ENCODE measurements around the gene ZNF319.

The ZNF319 gene

GRCh38 chr16:58012481-58012880, 12.0 kb upstream of the ZNF319 start:
- ATAC-seq (ENCODE audit: insufficient read depth, low read depth) = no peak
- Histone ChIP-seq H3K27me3 (ENCODE audit: insufficient read depth, low read length, poor library complexity) (no peaks in the 10 kb centered on the region), H3K9me3 (ENCODE audit: insufficient read depth, low read length, severe bottlenecking) (no peaks in the 10 kb centered on the region), H3K36me3 (ENCODE audit: insufficient read depth, low read length) (peaks cover 40% of the 10 kb centered on the region), H2AFZ (ENCODE audit: low read depth, low read length) (no peak overlapping the region), H3K4me3 (ENCODE audit: low read depth in 1 of 2, low read length in 2 of 2) (no peak overlapping the region), H3K79me2 (ENCODE audit: insufficient read depth, low read length) (no peaks in the 10 kb centered on the region), H3K27ac (ENCODE audit: low read length) (no peak overlapping the region), H3K4me1 (ENCODE audit: insufficient read depth, low read length) (no peaks in the 10 kb centered on the region), H4K20me1 (ENCODE audit: insufficient read depth, low read length) (no peaks in the 10 kb centered on the region; the same call in 1 of the 2 replicates), H3K9ac (ENCODE audit: low read depth, low read length) (no peak overlapping the region), H3K4me2 (ENCODE audit: insufficient read depth, low read length) (no peak overlapping the region)
- DNase-seq = no peak
- TF ChIP-seq EZH2 (IDR thresholded peaks at IDR 0.05; ENCODE audit: borderline replicate concordance, low read depth, low read length, severe bottlenecking) = no peak
- no peak for TF ChIP-seq CTCF (IDR thresholded peaks at IDR 0.05; ENCODE audit: borderline replicate concordance, extremely low read depth, low read length, poor library complexity, severe bottlenecking)

- Histone ChIP-seq H2AFZ (ENCODE audit: low read depth, low read length) (no peak overlapping the region), H3K4me1 (ENCODE audit: insufficient read depth, low read length) (no peaks in the 10 kb centered on the region), H3K9me3 (ENCODE audit: insufficient read depth, low read length, severe bottlenecking) (no peaks in the 10 kb centered on the region), H3K27me3 (ENCODE audit: insufficient read depth, low read length, poor library complexity) (no peaks in the 10 kb centered on the region), H3K4me2 (ENCODE audit: insufficient read depth, low read length) (no peak overlapping the region), H4K20me1 (ENCODE audit: insufficient read depth, low read length) (no peaks in the 10 kb centered on the region; the same call in 1 of the 2 replicates), H3K27ac (ENCODE audit: low read length) (no peak overlapping the region), H3K4me3 (ENCODE audit: low read depth in 1 of 2, low read length in 2 of 2) (no peak overlapping the region), H3K79me2 (ENCODE audit: insufficient read depth, low read length) (0 out of 2 replicates have a peak, but pooled peaks cover 2% of the 10 kb centered on the region), H3K36me3 (ENCODE audit: insufficient read depth, low read length) (peaks cover 40% of the 10 kb centered on the region), H3K9ac (ENCODE audit: low read depth, low read length) (no peak overlapping the region)
- no peak for DNase-seq
- ATAC-seq (ENCODE audit: insufficient read depth, low read depth) = no peak
- peak; percentile 5 for TF ChIP-seq CTCF (IDR thresholded peaks at IDR 0.05; ENCODE audit: borderline replicate concordance, extremely low read depth, low read length, poor library complexity, severe bottlenecking)
- no peak for TF ChIP-seq EZH2 (IDR thresholded peaks at IDR 0.05; ENCODE audit: borderline replicate concordance, low read depth, low read length, severe bottlenecking)
Measured at GRCh38 chr16:58011652-58012051, 11.2 kb upstream of the ZNF319 start.

- H2AFZ ChIP-seq (ENCODE audit: low read depth, low read length) = no peak overlapping the region
- no peak overlapping the region for H3K27ac ChIP-seq (ENCODE audit: low read length)
- no peaks in the 10 kb centered on the region; the same call in 1 of the 2 replicates for H4K20me1 ChIP-seq (ENCODE audit: insufficient read depth, low read length)
- ATAC-seq (ENCODE audit: insufficient read depth, low read depth) = no peak
- H3K36me3 ChIP-seq (ENCODE audit: insufficient read depth, low read length) = peaks cover 46% of the 10 kb centered on the region
- H3K9ac ChIP-seq (ENCODE audit: low read depth, low read length) = no peak overlapping the region
- no peaks in the 10 kb centered on the region for H3K27me3 ChIP-seq (ENCODE audit: insufficient read depth, low read length, poor library complexity)
- no peak for TF ChIP-seq EZH2 (IDR thresholded peaks at IDR 0.05; ENCODE audit: borderline replicate concordance, low read depth, low read length, severe bottlenecking)
- no peak for TF ChIP-seq CTCF (IDR thresholded peaks at IDR 0.05; ENCODE audit: borderline replicate concordance, extremely low read depth, low read length, poor library complexity, severe bottlenecking)
- H3K9me3 ChIP-seq (ENCODE audit: insufficient read depth, low read length, severe bottlenecking) = no peaks in the 10 kb centered on the region
- H3K79me2 ChIP-seq (ENCODE audit: insufficient read depth, low read length) = 0 out of 2 replicates have a peak, but pooled peaks cover 2% of the 10 kb centered on the region
- no peak overlapping the region for H3K4me3 ChIP-seq (ENCODE audit: low read depth in 1 of 2, low read length in 2 of 2)
- DNase-seq = no peak
- H3K4me1 ChIP-seq (ENCODE audit: insufficient read depth, low read length) = no peaks in the 10 kb centered on the region
- no peak overlapping the region for H3K4me2 ChIP-seq (ENCODE audit: insufficient read depth, low read length)
Measured at GRCh38 chr16:58010886-58011285, 10.4 kb upstream of the ZNF319 start.
